ENCODE measurements around the gene SAPCD2. TPM values are rescaled to one million over a fixed set of nuclear protein-coding genes. Genes with fewer than 3 reads are reported as not detected.
A peak's percentile ranks its signal among the peaks of the same experiment; 100 is the strongest.

The SAPCD2 gene
- total RNA-seq, 4 donors from 2014 or later = 0.13 to 1.3 (median 0.19) TPM

GRCh38 chr9:137084526-137084925 lies 14.2 kb upstream of the SAPCD2 start:
- no peak for ATAC-seq
- peaks cover 0 to 66% (median 15%) of the 10 kb centered on the region in 3 donors for H3K4me1 ChIP-seq
- H3K4me3 ChIP-seq = no peak overlapping the region
- peaks cover 0 to 48% of the 10 kb centered on the region in 2 donors for H3K36me3 ChIP-seq
- H3K27ac ChIP-seq = peak overlapping the region in 2 of 4 donors; percentile 72 to 74
- H3K9me3 ChIP-seq = no peaks in the 10 kb centered on the region
- TF ChIP-seq POLR2A (IDR thresholded peaks at IDR 0.05) = no peak
- TF ChIP-seq POLR2AphosphoS5 (IDR thresholded peaks at IDR 0.05) = no peak
- TF ChIP-seq EP300 (IDR thresholded peaks at IDR 0.05) = no peak
- TF ChIP-seq, protein P1, sequence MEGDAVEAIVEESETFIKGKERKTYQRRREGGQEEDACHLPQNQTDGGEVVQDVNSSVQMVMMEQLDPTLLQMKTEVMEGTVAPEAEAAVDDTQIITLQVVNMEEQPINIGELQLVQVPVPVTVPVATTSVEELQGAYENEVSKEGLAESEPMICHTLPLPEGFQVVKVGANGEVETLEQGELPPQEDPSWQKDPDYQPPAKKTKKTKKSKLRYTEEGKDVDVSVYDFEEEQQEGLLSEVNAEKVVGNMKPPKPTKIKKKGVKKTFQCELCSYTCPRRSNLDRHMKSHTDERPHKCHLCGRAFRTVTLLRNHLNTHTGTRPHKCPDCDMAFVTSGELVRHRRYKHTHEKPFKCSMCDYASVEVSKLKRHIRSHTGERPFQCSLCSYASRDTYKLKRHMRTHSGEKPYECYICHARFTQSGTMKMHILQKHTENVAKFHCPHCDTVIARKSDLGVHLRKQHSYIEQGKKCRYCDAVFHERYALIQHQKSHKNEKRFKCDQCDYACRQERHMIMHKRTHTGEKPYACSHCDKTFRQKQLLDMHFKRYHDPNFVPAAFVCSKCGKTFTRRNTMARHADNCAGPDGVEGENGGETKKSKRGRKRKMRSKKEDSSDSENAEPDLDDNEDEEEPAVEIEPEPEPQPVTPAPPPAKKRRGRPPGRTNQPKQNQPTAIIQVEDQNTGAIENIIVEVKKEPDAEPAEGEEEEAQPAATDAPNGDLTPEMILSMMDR (IDR thresholded peaks at IDR 0.05) = no peak
- H3K27me3 ChIP-seq = peaks cover 3% of the 10 kb centered on the region
- 82% methylated on average over 2 of the region's 9 CpGs; no CpG with 5 or more reads in 1 of the 2 donors for WGBS, 2 donors (ENCODE audit: low coverage in 1 of 2)

GRCh38 chr9:137083394-137084004 lies 13.1 kb upstream of the SAPCD2 start:
- Histone ChIP-seq H3K27me3 (peaks cover 12% of the 10 kb centered on the region), H3K4me3 (no peak overlapping the region), H3K4me1 (peaks cover 0 to 68% (median 25%) of the 10 kb centered on the region in 3 donors), H3K36me3 (peaks cover 0 to 52% of the 10 kb centered on the region in 2 donors), H3K9me3 (no peaks in the 10 kb centered on the region), H3K27ac (peak overlapping the region in 3 of 4 donors; percentile 72 to 74 (median 74))
- TF ChIP-seq, protein P1 (IDR thresholded peaks at IDR 0.05) = no peak
- TF ChIP-seq POLR2A (IDR thresholded peaks at IDR 0.05) (no peak), POLR2AphosphoS5 (IDR thresholded peaks at IDR 0.05) (no peak)
- 32% methylated on average over 5 of the region's 12 CpGs; no CpG with 5 or more reads in 1 of the 2 donors for WGBS, 2 donors (ENCODE audit: low coverage in 1 of 2)
- ATAC-seq = no peak

- Histone ChIP-seq H3K4me1 (peaks cover 0 to 68% (median 31%) of the 10 kb centered on the region in 3 donors), H3K36me3 (peaks cover 0 to 54% of the 10 kb centered on the region in 2 donors), H3K4me3 (no peak overlapping the region), H3K27ac (peak overlapping the region in 3 of 4 donors; percentile 72 to 74 (median 74)), H3K27me3 (peaks cover 15% of the 10 kb centered on the region), H3K9me3 (no peaks in the 10 kb centered on the region)
- 55% methylated on average over 2 of the region's 8 CpGs; no CpG with 5 or more reads in 1 of the 2 donors for WGBS, 2 donors (ENCODE audit: low coverage in 1 of 2)
- TF ChIP-seq, protein P1 (IDR thresholded peaks at IDR 0.05) = no peak
- TF ChIP-seq POLR2AphosphoS5 (IDR thresholded peaks at IDR 0.05) (no peak), POLR2A (IDR thresholded peaks at IDR 0.05) (no peak), EP300 (IDR thresholded peaks at IDR 0.05) (no peak)
- ATAC-seq = no peak
Measured at GRCh38 chr9:137082925-137083290, 12.6 kb upstream of the SAPCD2 start.

- peaks cover 0 to 54% of the 10 kb centered on the region in 2 donors for H3K36me3 ChIP-seq
- WGBS, 2 donors (ENCODE audit: low coverage in 1 of 2) = no CpG with 5 or more reads among the region's 16 CpGs
- H3K9me3 ChIP-seq = no peaks in the 10 kb centered on the region
- no peak for TF ChIP-seq POLR2A (IDR thresholded peaks at IDR 0.05)
- no peak for TF ChIP-seq EP300 (IDR thresholded peaks at IDR 0.05)
- TF ChIP-seq, protein P1 (IDR thresholded peaks at IDR 0.05) = no peak
- H3K27me3 ChIP-seq = peaks cover 18% of the 10 kb centered on the region
- H3K27ac ChIP-seq = peak overlapping the region in 3 of 4 donors; percentile 72 to 74 (median 74)
- no peak overlapping the region for H3K4me3 ChIP-seq
- ATAC-seq = no peak
- peaks cover 0 to 68% (median 27%) of the 10 kb centered on the region in 3 donors for H3K4me1 ChIP-seq
Measured at GRCh38 chr9:137082222-137082924, 12.0 kb upstream of the SAPCD2 start.
